NCI-H1436 (cell line): ENCODE measurements around the gene PHTF2.

Experiments used
- DNase-seq: peaks from one replicate; lab custom pipeline; 2025; lab: John Stamatoyannopoulos, UW

The PHTF2 gene

DNA sequence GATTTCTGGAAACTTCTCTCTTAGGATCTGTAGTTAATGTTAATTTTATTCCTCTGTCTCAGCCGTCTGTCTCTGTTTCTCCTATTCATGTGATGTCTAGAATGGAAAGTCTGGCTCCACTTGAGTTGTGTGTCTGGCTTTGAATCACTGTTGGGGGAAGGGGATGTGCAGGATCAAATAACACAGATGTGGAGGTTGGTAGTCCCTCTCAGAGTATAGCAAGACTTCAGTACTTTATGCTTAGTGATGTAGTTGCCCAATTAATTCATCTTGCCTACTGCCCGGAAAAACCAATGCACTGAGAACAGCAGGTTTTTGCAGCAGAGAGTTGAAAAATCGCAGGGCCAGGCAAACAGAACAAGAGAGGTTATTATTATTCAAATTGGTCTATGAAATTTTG lies 79.2 kb downstream of the PHTF2 start:
- DNase-seq, result no peak

DNA sequence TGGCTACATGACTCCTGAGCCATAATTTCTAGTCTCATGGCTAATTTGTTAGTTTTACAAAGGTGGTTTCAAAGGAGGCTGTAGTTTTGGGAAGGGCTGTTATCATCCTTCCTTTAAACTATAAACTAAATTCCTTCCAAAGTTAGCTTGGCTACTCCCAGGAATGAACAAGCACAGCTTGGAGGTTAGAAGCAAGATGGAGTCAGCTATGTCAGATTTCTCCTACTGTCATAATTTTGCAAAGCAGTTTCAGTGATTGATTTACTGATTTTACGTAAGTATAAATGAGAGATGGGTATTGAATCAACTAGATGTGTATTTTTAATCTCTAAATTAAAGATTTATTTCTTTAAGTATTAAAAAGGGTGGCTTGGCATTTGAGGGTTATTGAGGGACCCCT lies 79.9 kb downstream of the PHTF2 start:
- DNase-seq, result no peak

- no peak for DNase-seq
Measured at GRCh38 chr7:77879272-77879671, 80.7 kb downstream of the PHTF2 start.

DNA sequence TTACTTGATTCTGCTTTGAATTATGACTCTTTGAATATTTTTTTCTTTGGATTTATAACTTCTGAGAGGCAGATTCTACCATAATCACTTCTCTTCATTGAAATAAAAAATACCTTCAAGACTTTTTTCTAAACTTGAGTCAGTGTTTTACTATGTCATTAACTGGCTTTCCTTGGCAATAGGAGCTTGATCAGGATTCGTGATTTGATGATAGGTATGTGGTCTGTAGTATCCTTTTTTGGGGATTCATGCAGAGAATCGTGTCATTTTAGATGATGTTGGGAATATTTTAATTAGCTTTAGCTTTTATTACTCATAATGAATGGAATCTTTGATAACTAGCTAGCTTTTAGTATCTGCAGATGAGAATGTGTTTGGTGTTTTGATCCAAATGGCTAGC lies 83.3 kb downstream of the PHTF2 start:
- no peak for DNase-seq

DNA sequence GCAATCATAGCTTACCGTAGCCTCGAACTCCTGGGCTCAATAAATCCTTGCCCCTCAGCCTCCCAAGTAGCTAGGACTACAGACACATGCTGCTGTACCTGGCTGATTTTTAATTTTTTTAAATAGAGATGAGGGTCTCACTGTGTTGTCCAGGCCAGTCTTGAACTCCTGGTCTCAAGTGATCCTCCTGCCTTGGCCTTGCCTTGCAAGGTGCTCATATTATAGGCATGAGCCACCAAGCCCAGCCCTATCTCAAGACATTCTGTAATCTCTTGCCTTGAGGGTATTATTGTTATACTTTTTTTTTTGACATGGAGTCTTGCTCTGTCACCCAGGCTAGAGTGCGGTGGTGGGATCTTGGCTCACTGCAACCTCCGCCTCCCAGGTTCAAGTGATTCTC lies 86.6 kb downstream of the PHTF2 start:
- no peak for DNase-seq

- no peak for DNase-seq
Measured at GRCh38 chr7:77887567-77887966, 89.0 kb downstream of the PHTF2 start.

- DNase-seq, result no peak
Measured at GRCh38 chr7:77888998-77889397, 90.4 kb downstream of the PHTF2 start.

GRCh38 chr7:77893813-77894212 lies 95.2 kb downstream of the PHTF2 start:
- DNase-seq, result no peak

DNA sequence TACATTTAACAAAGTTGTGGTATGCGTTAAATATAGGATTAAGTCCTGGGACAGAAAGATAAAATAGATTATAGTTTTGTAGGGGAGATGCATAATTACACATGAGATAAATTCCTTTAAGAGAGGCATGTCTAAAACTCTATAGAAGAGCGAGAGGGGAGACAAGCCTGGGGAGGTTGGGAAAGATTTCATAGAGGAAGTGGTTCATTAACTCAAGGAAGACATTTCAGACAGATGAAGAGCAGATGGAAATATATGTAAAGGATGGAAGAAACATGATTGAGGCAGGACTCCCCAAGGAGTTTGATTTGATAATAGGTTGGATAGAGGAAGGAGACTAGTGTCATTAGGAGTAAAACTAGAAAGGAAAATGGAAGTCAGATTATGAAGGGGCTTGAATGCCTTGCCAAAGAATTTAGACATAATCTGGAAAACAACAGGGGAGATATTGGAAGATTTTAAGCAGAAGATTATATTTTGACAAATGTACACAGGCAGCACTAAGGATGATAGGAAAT lies 96.1 kb downstream of the PHTF2 start:
- DNase-seq, result no peak

- no peak for DNase-seq
Measured at GRCh38 chr7:77895905-77896304, 97.3 kb downstream of the PHTF2 start.

DNA sequence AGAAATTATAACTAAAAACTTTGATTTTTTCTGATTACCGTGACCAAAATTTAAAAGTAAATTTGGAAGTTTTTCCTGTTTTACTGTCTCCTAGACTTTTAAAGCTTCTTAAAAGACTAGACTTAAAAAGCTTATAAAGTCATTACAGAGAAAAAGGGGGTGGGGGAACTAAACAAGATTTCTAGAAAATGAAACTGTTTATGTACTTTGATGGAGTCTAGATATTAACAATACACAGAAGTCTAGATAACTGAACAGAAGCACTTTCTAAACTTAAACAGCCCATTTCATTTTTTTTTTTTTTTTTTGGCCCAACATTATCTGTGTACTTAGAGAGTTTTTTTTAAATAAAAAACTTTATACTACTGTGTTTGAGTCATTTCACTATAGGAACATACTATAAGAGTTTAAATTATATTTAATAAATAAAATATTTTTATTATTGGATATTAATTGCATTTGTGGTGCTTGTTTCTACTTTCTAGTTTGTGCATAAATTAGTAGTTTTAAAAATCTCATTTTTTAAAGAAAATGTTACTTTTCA lies 98.5 kb downstream of the PHTF2 start:
- no peak for DNase-seq

DNA sequence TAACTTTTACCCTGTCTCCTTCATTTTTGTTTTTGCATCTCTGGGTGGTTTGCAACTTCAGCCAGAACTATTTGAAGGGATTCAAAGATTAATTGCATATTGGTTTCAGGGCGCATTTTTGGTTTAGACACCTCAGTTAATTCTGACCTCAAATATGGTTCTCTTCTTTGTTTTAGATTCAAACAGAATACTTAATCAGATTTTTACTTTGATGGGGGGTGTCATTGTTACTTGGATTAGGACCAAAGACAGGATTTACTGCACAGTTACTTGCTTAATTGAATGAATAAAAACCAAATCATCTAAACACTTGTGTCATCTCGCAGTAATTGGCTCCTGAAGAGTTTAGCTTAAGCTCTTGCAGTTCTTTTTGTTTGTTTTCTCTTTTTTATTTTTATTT lies 100.9 kb downstream of the PHTF2 start:
- DNase-seq, result no peak

- DNase-seq, result no peak
Measured at GRCh38 chr7:77903597-77903996, 105.0 kb downstream of the PHTF2 start.

- DNase-seq, result no peak
Measured at GRCh38 chr7:77904252-77904651, 105.7 kb downstream of the PHTF2 start.

- DNase-seq, result no peak
Measured at GRCh38 chr7:77907281-77907680, 108.7 kb downstream of the PHTF2 start.

DNA sequence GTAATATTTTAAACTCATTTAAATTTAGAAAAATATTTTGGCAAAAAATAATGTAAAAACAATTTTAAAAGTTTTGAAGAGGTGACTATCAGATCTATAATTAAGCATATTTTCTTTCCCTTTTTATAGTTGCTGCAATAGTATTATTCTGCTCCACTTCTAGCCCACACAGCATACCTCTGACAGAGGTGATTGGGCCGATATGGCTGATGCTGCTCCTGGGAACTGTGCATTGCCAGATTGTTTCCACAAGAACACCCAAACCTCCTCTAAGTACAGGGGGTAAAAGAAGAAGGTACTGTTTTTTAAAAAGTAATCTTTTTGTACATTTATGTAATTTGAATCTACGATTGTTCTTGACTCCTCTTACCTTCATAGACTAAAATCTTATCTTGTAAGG lies 110.1 kb downstream of the PHTF2 start:
- no peak for DNase-seq

DNA sequence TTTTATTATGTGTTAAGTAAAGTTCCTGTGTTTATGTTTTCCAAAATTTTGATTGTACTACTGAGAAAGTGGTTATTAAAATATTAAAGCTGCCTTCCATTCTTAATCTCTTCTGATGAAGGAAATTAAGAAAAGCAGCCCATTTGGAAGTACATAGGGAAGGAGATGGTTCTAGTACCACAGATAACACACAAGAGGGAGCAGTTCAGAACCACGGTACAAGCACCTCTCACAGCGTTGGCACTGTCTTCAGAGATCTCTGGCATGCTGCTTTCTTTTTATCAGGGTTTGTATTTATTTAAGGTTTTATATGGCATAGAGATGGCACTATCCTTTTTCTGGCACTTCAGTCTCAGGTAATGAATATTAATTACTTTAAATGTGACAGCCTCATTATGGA lies 111.6 kb downstream of the PHTF2 start:
- DNase-seq, result no peak

GRCh38 chr7:77912293-77912692 lies 113.7 kb downstream of the PHTF2 start:
- no peak for DNase-seq

GRCh38 chr7:77913977-77914607 lies 115.5 kb downstream of the PHTF2 start:
- DNase-seq, result no peak

- no peak for DNase-seq
Measured at GRCh38 chr7:77917500-77918262, 119.1 kb downstream of the PHTF2 start.

- DNase-seq, result no peak
Measured at GRCh38 chr7:77918676-77919075, 120.1 kb downstream of the PHTF2 start.

- DNase-seq, result no peak
Measured at GRCh38 chr7:77923419-77923818, 124.8 kb downstream of the PHTF2 start.

GRCh38 chr7:77930496-77930895 lies 131.9 kb downstream of the PHTF2 start:
- DNase-seq, result no peak
